ENCODE data around the gene MYO15B.

DNA sequence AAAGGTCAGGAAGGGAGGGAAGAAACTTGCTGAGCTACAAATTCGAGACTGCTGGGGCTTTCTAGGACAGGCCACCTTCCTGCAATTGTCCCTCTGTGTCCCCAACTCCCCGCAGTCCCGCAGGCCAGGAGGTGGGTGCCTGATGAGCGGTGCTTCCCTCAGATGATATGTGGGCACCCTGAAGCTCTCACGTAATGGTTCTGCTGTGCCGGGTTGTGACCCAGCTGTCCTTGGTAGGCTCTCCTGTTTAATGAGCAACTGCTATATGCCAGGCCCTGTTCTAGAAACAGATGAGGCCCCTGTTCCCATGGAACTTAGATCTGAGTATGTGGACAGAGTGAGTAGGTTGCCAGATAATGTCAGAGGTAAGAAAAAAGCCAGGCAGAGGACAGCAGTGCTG, 22.0 kb upstream of the MYO15B start:
- TF ChIP-seq, protein P1, sequence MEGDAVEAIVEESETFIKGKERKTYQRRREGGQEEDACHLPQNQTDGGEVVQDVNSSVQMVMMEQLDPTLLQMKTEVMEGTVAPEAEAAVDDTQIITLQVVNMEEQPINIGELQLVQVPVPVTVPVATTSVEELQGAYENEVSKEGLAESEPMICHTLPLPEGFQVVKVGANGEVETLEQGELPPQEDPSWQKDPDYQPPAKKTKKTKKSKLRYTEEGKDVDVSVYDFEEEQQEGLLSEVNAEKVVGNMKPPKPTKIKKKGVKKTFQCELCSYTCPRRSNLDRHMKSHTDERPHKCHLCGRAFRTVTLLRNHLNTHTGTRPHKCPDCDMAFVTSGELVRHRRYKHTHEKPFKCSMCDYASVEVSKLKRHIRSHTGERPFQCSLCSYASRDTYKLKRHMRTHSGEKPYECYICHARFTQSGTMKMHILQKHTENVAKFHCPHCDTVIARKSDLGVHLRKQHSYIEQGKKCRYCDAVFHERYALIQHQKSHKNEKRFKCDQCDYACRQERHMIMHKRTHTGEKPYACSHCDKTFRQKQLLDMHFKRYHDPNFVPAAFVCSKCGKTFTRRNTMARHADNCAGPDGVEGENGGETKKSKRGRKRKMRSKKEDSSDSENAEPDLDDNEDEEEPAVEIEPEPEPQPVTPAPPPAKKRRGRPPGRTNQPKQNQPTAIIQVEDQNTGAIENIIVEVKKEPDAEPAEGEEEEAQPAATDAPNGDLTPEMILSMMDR (IDR thresholded peaks at IDR 0.05), result no peak
- no peak for TF ChIP-seq POLR2A (IDR thresholded peaks at IDR 0.05)

Measured in adrenal gland (tissue), 5 donors.